Measurements from ENCODE around the gene SKIL. TPM values are rescaled to one million over a fixed set of nuclear protein-coding genes. Genes with fewer than 3 reads are reported as not detected.

Gene SKIL
- total RNA-seq, 1 experiment from 2014 or later = 15.1 TPM

DNA sequence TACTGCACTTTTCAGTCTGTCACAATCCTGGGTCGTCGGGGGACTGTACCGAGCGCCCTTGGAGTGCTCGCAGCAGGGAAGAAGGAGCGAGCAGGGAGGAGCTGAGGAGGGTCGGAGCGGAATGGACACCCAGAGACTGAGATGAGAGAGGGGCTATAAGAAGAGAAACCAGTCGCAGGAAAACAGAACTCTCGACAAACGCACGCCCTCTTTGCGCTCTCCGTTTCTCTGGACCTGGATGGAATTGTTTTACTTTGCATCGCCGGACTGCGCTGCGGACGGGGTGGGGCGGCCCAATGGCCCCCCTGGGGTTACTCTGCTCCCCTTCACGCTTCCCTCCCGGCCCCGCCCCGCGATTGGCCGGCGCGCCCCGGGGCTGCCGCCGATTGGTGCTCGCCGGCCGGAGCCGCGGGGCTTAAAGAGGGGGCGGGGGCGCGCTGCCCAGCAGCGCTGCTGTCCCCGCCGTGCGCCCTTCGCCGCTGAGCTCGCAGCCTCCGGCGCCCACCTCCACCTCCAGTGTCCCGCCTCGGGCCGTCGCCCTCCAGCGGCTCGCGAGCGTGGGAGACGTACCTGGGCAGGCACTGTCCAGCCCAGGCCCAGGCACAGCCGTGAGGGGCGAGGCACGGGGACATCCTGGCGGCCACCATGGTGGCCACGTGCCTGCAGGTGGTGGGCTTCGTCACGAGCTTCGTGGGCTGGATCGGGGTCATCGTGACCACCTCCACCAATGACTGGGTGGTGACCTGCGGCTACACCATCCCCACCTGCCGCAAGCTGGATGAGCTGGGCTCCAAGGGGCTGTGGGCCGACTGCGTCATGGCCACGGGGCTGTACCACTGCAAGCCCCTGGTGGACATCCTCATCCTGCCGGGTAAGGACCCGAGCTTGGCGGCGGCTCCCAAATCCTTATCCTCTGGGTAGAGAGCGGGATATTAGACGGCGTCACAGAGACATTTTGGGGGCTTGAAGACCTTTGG is 61.2 kb downstream of the SKIL start, which contains the start of gene CLDN11:
Gene CLDN11, plus strand, starts transcription at position 447 of the 977 bp plus-strand sequence. Its CDS starts 199 bp downstream, at position 646.
- Histone ChIP-seq H3K4me1 (ENCODE audit: control insufficient read depth in 1 of 2, insufficient read depth in 2 of 2, low read length in 2 of 2) (no peaks in the 10 kb centered on the region), H3K9ac (ENCODE audit: low read length) (no peak within 1 kb of the TSS), H3K36me3 (ENCODE audit: control insufficient read depth in 1 of 2, insufficient read depth in 2 of 2, low read length in 2 of 2) (no peaks in the 10 kb centered on the region), H3K4me3 (replicated peaks in 1 of 2; ENCODE audit: low read depth in 1 of 2, low read length in 2 of 2) (no peak within 1 kb of the TSS), H3K27me3 (ENCODE audit: insufficient read depth, low read length) (no peaks in the 10 kb centered on the region), H4K20me1 (ENCODE audit: insufficient read depth) (no peaks in the 10 kb centered on the region), H2AFZ (ENCODE audit: low read depth, low read length, poor library complexity, severe bottlenecking) (no peak within 1 kb of the TSS), H3K27ac (ENCODE audit: low read depth, low read length) (no peak within 1 kb of the TSS), H3K4me2 (ENCODE audit: low read length) (no peak within 1 kb of the TSS), H3K9me2 (ENCODE audit: insufficient read depth) (no peaks in the 10 kb centered on the region), H3K79me2 (ENCODE audit: insufficient read depth, low read length) (no peaks in the 10 kb centered on the region), H3K9me3 (ENCODE audit: control insufficient read depth in 1 of 2, insufficient read depth in 1 of 2, low read depth in 1 of 2, low read length in 2 of 2) (no peaks in the 10 kb centered on the region)
- no peak for DNase-seq (ENCODE audit: low read depth, low spot score)
- no TSS peak for BruUV-seq (replicated peaks)
- no peak for ATAC-seq
- ChIA-PET POLR2A (no interaction called here), RAD21 (ENCODE audit: low non-redundant PET in 1 of 2, low total read pairs in 2 of 2, uncharacterized antibody in 2 of 2, unreplicated experiment in 2 of 2) (no interaction called here), CTCF (interaction anchor here (1.4 kb wide), 1 partner anchor 392 kb away, joined by 4 read pairs; no protein-coding TSS in a partner anchor)
- intact Hi-C loops (cut with micrococcal nuclease) = loop anchor here (10.0 kb wide), 1 partner anchor 554 kb away; the partner anchor contains the start of gene LRRC31
- TF ChIP-seq EZH2phosphoT487 (IDR thresholded peaks at IDR 0.05; ENCODE audit: borderline replicate concordance) (no peak), SIN3A (IDR thresholded peaks at IDR 0.05; ENCODE audit: low read depth) (no peak), ZFX (IDR thresholded peaks at IDR 0.05) (no peak), ELF1 (IDR thresholded peaks at IDR 0.05; ENCODE audit: borderline replicate concordance, low read depth) (no peak), ZNF274 (IDR thresholded peaks at IDR 0.05; ENCODE audit: low read depth, low read length) (no peak), EGR1 (IDR thresholded peaks at IDR 0.05; ENCODE audit: low read depth) (no peak), SP1 (IDR thresholded peaks at IDR 0.05; ENCODE audit: low read depth) (no peak), CEBPB (IDR thresholded peaks at IDR 0.05; ENCODE audit: low read depth) (no peak), TCF7L2 (IDR thresholded peaks at IDR 0.05; ENCODE audit: borderline replicate concordance, extremely low read depth, insufficient read depth, insufficient read length) (no peak)
- TF ChIP-seq, protein P1, sequence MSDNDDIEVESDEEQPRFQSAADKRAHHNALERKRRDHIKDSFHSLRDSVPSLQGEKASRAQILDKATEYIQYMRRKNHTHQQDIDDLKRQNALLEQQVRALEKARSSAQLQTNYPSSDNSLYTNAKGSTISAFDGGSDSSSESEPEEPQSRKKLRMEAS (IDR thresholded peaks at IDR 0.05) = no peak
- TF ChIP-seq, protein P2, sequence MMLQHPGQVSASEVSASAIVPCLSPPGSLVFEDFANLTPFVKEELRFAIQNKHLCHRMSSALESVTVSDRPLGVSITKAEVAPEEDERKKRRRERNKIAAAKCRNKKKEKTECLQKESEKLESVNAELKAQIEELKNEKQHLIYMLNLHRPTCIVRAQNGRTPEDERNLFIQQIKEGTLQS (IDR thresholded peaks at IDR 0.05) = no peak
- TF ChIP-seq, protein P3, sequence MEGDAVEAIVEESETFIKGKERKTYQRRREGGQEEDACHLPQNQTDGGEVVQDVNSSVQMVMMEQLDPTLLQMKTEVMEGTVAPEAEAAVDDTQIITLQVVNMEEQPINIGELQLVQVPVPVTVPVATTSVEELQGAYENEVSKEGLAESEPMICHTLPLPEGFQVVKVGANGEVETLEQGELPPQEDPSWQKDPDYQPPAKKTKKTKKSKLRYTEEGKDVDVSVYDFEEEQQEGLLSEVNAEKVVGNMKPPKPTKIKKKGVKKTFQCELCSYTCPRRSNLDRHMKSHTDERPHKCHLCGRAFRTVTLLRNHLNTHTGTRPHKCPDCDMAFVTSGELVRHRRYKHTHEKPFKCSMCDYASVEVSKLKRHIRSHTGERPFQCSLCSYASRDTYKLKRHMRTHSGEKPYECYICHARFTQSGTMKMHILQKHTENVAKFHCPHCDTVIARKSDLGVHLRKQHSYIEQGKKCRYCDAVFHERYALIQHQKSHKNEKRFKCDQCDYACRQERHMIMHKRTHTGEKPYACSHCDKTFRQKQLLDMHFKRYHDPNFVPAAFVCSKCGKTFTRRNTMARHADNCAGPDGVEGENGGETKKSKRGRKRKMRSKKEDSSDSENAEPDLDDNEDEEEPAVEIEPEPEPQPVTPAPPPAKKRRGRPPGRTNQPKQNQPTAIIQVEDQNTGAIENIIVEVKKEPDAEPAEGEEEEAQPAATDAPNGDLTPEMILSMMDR (IDR thresholded peaks at IDR 0.05 in 2 of 3, conservative IDR thresholded peaks at IDR 0.05 in 1 of 3; ENCODE audit: borderline replicate concordance in 1 of 3, insufficient read depth in 1 of 3, low read depth in 2 of 3, low read length in 2 of 3) = no peak
